Activated T-helper 1 cell treated with Interleukin-2 at 50 U/mL for 16 hours (primary cell): ENCODE data around the gene ERMAP.
"Not testable (repeated sequence)": the region's sequence is repeated elsewhere in the genome, so short reads cannot be mapped to it uniquely, and the experiment has no call there.

Experiments
- DNase-seq: peaks from one replicate; pipeline ENCODE4 v3.0.0-alpha.2; 2020; ENCODE audit warnings: low read depth

The ERMAP gene

DNA sequence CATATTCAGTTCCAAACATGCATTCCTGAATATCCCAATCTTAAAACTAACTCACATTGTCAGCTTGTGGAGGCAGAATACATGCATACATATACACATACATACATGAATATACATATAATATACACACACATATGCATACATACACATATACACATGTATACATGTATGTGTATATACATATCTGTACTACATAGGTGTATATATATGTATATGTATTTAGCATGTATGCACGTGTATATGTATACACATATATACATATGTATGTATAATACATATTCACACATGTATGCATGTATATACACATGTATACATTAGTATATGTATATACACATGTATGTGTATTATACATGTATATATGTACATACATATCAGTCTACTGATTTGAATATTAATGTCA, 28.3 kb downstream of the ERMAP start:
- DNase-seq, result no peak

DNA sequence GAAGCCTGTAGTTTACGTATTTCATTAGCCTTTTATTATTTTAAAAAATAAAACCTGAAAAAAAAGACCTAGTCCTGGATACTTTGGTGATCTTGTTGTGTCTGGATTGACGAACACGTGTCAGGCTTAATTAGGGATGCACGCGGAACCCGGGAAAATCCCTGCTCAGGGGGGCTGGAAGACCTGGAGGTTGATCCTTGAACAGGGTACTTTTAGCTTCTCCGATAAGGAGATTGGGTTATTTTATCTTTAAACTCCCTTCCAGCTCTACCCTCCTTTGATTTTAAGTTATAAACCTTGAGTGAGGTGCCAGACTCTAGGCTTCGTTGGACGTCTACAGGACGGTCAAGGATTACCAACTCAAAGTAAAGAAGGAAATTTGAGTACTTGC, 28.9 kb downstream of the ERMAP start:
- no peak for DNase-seq

- peak; percentile 77 for DNase-seq
Observed at GRCh38 chr1:42846257-42847110, 29.6 kb downstream of the ERMAP start, which contains the start of gene ZNF691. Gene ZNF691 (plus strand): TSS chr1:42846613. CDS start chr1:42849659, 3,046 bp downstream.

- DNase-seq, result no peak
Observed at GRCh38 chr1:42847111-42847595, 30.2 kb downstream of the ERMAP start.

- no peak for DNase-seq
Observed at GRCh38 chr1:42847721-42848460, 31.0 kb downstream of the ERMAP start.

DNA sequence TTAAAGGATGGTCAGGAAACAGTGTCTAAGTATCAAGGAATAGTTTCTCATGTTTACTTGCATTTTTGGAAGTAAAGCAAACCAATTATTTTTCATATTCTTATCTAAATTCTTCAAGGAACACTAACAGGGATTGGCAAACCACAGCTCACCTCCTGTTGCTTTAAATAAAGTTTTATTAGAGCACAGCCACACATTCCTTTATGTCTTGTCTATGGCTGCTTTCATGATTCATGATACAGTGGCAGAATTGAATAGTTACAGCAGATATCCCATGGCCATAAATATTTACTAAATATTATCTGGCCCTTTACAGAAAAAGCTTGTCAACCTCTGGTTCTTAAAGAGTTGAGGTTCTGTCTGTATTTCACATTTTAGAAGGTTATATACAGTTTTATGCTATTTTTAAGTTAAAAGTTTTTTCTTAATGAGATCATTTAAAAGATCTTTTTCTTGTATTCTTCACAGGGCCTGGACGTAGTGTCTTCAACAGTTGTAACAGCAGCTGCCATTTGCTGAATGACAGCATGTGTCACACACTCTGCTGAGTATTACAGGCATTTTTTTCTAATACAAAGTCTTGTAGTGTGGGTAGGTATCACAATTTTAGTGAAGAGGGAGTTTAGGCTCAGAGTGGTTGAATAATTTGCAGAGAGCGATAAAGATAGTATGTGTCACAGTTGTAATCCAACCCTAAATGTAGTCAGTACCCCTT, 32.1 kb downstream of the ERMAP start:
- DNase-seq, result no peak

GRCh38 chr1:42849944-42850343, 33.0 kb downstream of the ERMAP start:
- DNase-seq, result no peak

GRCh38 chr1:42851420-42851819, 34.5 kb downstream of the ERMAP start:
- no peak for DNase-seq

- DNase-seq, result no peak
Observed at GRCh38 chr1:42851960-42852607, 35.2 kb downstream of the ERMAP start.

DNA sequence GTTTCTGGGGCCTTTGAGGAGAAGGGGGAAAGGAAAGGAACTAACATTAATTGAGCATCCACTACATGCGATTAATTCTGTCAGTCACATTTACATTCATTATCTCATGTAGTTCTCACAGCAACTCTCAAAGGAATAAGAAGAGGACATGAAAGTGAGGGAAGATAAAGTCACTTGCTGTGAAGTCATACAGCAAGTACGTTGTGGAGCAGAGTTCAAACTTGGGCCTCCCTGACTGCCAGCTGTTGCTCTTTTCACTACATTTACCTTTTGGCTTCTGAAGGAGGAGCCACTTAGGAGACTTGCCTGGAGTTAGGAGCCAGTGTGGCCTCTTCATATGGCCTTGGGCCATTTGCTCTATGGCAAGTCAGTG, 35.7 kb downstream of the ERMAP start:
- DNase-seq, result no peak

GRCh38 chr1:42853116-42853884, 36.4 kb downstream of the ERMAP start:
- no peak for DNase-seq

DNA sequence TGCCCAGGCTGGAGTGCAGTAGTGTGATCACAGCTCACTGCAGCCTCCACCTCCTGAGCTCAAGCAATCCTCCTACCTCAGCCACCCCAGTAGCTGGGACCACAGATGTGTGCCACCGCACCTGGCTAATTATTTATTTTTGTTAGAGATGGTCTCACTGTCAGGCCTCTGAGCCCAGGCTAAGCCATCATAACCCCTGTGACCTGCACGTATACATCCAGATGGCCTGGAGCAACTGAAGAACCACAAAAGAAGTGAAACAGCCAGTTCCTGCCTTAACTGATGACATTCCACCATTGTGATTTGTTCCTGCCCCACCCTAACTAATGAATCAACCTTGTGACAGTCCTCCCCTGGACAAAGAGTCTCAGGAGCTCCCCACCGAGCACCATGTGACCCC, 39.6 kb downstream of the ERMAP start:
- not testable (repeated sequence) for DNase-seq

GRCh38 chr1:42859366-42859765, 42.4 kb downstream of the ERMAP start:
- not testable (repeated sequence) for DNase-seq

DNA sequence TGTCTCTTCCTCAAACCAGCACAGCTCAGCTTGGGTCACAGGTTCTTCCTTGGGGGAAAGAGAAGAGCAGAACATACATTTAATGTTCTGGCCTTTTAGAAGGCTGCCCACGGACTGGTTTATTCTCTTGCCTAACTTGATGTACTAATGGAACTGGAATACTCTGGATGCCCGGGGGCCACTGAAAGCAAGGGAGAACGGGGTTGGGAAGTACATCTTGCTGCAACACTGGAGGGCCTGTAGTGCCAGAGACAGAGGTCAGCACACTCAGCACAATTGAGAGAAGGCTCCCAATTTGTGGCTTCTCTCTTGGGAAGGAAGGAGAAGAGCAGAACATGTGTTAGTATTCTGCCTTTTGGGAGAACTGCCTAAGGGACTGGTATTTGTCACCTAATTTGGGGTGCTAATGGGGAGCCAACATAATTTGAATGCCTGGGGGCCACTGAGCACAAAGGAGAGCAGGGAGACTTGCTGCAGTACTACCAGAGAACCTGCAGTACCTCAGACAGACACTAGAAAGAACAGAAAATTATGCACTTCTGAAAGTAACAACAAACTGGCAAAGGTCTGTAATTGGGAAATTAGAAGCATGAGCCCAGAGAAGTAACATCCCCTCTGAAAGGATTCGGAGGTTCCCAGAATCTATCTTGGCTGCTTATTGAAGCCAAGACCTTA, 43.6 kb downstream of the ERMAP start:
- no peak for DNase-seq

- no peak for DNase-seq
Observed at GRCh38 chr1:42861014-42861399, 44.1 kb downstream of the ERMAP start.

DNA sequence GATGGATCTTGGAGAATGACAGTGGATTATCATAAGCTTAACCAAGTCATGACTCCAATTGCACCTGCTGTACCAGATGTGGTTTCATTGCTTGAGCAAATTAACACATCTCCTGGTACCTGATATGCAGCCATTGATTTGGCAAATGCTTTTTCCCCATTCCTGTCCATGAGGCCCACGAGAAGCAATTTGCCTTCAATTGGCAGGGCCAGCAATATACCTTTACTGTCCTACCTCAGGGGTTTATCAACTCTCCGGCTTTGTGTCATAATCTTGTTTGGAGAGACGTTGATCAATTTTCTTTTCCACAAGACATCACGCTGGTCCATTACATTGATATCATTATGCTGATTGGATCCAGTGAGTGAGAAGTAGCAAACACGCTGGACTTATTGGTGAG, 49.6 kb downstream of the ERMAP start:
- no peak for DNase-seq

- not testable (repeated sequence) for DNase-seq
Observed at GRCh38 chr1:42868466-42868865, 51.5 kb downstream of the ERMAP start.

DNA sequence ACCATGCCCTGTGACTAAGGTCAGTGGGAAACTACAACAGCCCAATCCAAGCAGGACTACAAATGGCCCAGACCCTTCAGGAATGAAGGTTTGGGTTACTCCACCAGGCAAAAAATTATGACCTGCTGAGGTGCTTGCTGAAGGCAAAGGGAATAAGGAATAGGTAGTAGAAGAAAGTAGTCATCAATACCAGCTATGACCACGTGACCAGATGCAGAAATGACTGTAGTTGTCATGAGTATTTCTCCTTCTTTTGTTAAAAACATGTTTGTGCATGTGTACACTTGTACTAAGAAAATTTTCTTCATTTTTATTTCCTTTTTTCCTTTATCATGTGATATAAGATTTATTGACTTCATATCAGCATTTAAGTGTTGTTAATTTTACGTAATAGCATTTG, 52.3 kb downstream of the ERMAP start:
- not testable (repeated sequence) for DNase-seq

- DNase-seq, result not testable (repeated sequence)
Observed at GRCh38 chr1:42869751-42870150, 52.8 kb downstream of the ERMAP start.

GRCh38 chr1:42873108-42873507, 56.2 kb downstream of the ERMAP start:
- not testable (repeated sequence) for DNase-seq

GRCh38 chr1:42873670-42874069, 56.7 kb downstream of the ERMAP start:
- no peak for DNase-seq
